ENCODE measurements around the gene OCIAD1.

Gene OCIAD1

GRCh38 chr4:48813964-48814363, 16.9 kb upstream of the OCIAD1 start:
- TF ChIP-seq TCF12 (IDR thresholded peaks at IDR 0.05; ENCODE audit: low read depth) (no peak), FOXM1 (IDR thresholded peaks at IDR 0.05; ENCODE audit: borderline replicate concordance, low read depth) (no peak), CEBPB (IDR thresholded peaks at IDR 0.05) (no peak), TAF1 (IDR thresholded peaks at IDR 0.05; ENCODE audit: low read depth) (no peak), NFIC (IDR thresholded peaks at IDR 0.05) (no peak), CREB1 (IDR thresholded peaks at IDR 0.05; ENCODE audit: low read depth) (no peak)

- no peak for TF ChIP-seq TCF12 (IDR thresholded peaks at IDR 0.05; ENCODE audit: low read depth)
- no peak for TF ChIP-seq TAF1 (IDR thresholded peaks at IDR 0.05; ENCODE audit: low read depth)
- no peak for TF ChIP-seq REST (IDR thresholded peaks at IDR 0.05; ENCODE audit: low read depth)
- TF ChIP-seq USF1 (IDR thresholded peaks at IDR 0.05), result no peak
- TF ChIP-seq RAD21 (IDR thresholded peaks at IDR 0.05; ENCODE audit: low read depth), result no peak
- no peak for TF ChIP-seq ZBTB7A (IDR thresholded peaks at IDR 0.05; ENCODE audit: low read depth)
- TF ChIP-seq CEBPB (IDR thresholded peaks at IDR 0.05), result no peak
- no peak for TF ChIP-seq CREB1 (IDR thresholded peaks at IDR 0.05; ENCODE audit: low read depth)
- TF ChIP-seq FOXM1 (IDR thresholded peaks at IDR 0.05; ENCODE audit: borderline replicate concordance, low read depth), result no peak
- no peak for TF ChIP-seq EGR1 (IDR thresholded peaks at IDR 0.05)
- TF ChIP-seq MAX (IDR thresholded peaks at IDR 0.05), result no peak
- TF ChIP-seq YY1 (IDR thresholded peaks at IDR 0.05; ENCODE audit: low read depth), result no peak
- no peak for TF ChIP-seq EP300 (IDR thresholded peaks at IDR 0.05; ENCODE audit: borderline replicate concordance)
- TF ChIP-seq TEAD4 (IDR thresholded peaks at IDR 0.05), result no peak
- no peak for TF ChIP-seq NFIC (IDR thresholded peaks at IDR 0.05)
These were observed 15.4 kb upstream of the OCIAD1 start for GRCh38 chr4:48815483-48815882.

- TF ChIP-seq EP300 (IDR thresholded peaks at IDR 0.05; ENCODE audit: borderline replicate concordance) (no peak), TAF1 (IDR thresholded peaks at IDR 0.05; ENCODE audit: low read depth) (no peak), RAD21 (IDR thresholded peaks at IDR 0.05; ENCODE audit: low read depth) (no peak), TEAD4 (IDR thresholded peaks at IDR 0.05) (no peak), CEBPB (IDR thresholded peaks at IDR 0.05) (no peak), EGR1 (IDR thresholded peaks at IDR 0.05) (no peak), YY1 (IDR thresholded peaks at IDR 0.05; ENCODE audit: low read depth) (no peak), ZBTB7A (IDR thresholded peaks at IDR 0.05; ENCODE audit: low read depth) (no peak), REST (IDR thresholded peaks at IDR 0.05; ENCODE audit: low read depth) (no peak), USF1 (IDR thresholded peaks at IDR 0.05) (no peak), TCF12 (IDR thresholded peaks at IDR 0.05; ENCODE audit: low read depth) (no peak), NFIC (IDR thresholded peaks at IDR 0.05) (no peak), CREB1 (IDR thresholded peaks at IDR 0.05; ENCODE audit: low read depth) (no peak), MAX (IDR thresholded peaks at IDR 0.05) (no peak), FOXM1 (IDR thresholded peaks at IDR 0.05; ENCODE audit: borderline replicate concordance, low read depth) (no peak)
These were observed 13.9 kb upstream of the OCIAD1 start for GRCh38 chr4:48816971-48817370.

- no peak for TF ChIP-seq EP300 (IDR thresholded peaks at IDR 0.05; ENCODE audit: borderline replicate concordance)
- TF ChIP-seq ZBTB7A (IDR thresholded peaks at IDR 0.05; ENCODE audit: low read depth), result no peak
- no peak for TF ChIP-seq YY1 (IDR thresholded peaks at IDR 0.05; ENCODE audit: low read depth)
- TF ChIP-seq MAX (IDR thresholded peaks at IDR 0.05), result no peak
- TF ChIP-seq TAF1 (IDR thresholded peaks at IDR 0.05; ENCODE audit: low read depth), result no peak
These were observed 3.3 kb upstream of the OCIAD1 start for GRCh38 chr4:48827622-48828021.

GRCh38 chr4:48831532-48832030, 693 bp downstream of the OCIAD1 start:
- TF ChIP-seq CEBPB (IDR thresholded peaks at IDR 0.05) (no peak), EP300 (IDR thresholded peaks at IDR 0.05; ENCODE audit: borderline replicate concordance) (no peak), EGR1 (IDR thresholded peaks at IDR 0.05) (no peak), NFIC (IDR thresholded peaks at IDR 0.05) (no peak), YY1 (IDR thresholded peaks at IDR 0.05; ENCODE audit: low read depth) (no peak), REST (IDR thresholded peaks at IDR 0.05; ENCODE audit: low read depth) (no peak), TEAD4 (IDR thresholded peaks at IDR 0.05) (no peak)
